ENCODE results near the gene EIF2B1.

- no peak for TF ChIP-seq YY1 (IDR thresholded peaks at IDR 0.05; ENCODE audit: insufficient read depth, insufficient read length)
- no peak for TF ChIP-seq SUZ12 (IDR thresholded peaks at IDR 0.05; ENCODE audit: extremely low read depth, insufficient read depth, insufficient read length)
- no peak for TF ChIP-seq ZNF274 (IDR thresholded peaks at IDR 0.05; ENCODE audit: low read depth, low read length)
Observed at GRCh38 chr12:123657211-123657610, 23.7 kb upstream of the EIF2B1 start.

All from NT2/D1 (cell line).